ENCODE data around the gene AGAP1. TPM values are rescaled to one million over a fixed set of nuclear protein-coding genes. Genes with fewer than 3 reads are reported as not detected.

Gene AGAP1
- total and polyA plus RNA-seq, 2 donors (not counting 3 experiments of a cell fraction or from before 2014, with no cell fraction given), result 10.2 to 20.9 TPM

DNA sequence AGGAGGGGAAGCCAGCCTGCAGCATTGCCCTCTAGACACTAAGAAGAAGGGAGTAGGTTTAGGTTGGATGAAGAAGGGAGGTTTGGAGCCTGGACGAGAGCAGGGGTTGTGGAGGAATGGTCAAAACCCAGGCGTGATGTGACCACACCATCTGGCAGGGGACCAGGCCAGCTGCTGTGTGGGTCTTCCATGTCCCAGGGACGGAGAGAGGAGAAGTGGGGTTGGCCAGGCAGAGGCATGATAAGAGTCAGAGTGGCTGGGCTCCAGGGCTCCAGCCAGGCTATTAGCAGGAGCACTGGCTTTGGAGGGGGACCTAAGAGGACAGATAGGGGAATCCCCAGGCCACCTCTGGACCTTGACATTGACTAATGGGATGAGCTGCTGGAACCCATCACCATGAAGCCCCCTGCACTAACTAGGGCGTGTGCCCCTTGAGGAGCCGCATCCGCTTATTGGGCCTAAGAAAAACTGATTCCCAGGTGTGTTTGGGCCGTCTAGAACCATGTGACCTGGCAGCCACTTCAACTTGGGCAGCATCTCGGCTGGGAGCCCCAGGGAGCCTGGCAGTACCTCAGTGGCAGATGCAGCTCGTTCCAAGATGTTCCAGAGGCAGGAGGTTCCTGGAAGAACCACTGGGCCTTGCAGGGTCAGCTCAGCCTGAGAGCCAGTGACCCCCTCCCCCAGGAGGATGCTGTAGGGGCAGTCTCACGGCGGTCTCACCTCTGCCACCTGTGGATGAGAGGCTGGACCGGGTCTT is 235.1 kb downstream of the AGAP1 start:
- dilution Hi-C loops (cut with MboI; ENCODE audit: extremely low pct_ligation_motif_present, low sequenced_read_pairs), result no loop called here
- Histone ChIP-seq H3K79me2 (ENCODE audit: control insufficient read depth, insufficient read depth, low read length) (no peaks in the 10 kb centered on the region), H4K20me1 (replicated peaks; ENCODE audit: control insufficient read depth, extremely low read depth, insufficient read depth, low read length) (no peaks in the 10 kb centered on the region), H3K4me2 (ENCODE audit: insufficient read depth, low read length) (no peak overlapping the region), H3K9ac (replicated peaks; ENCODE audit: extremely low read depth, insufficient read depth, low read length) (no peak overlapping the region), H3K4me1 (ENCODE audit: control insufficient read depth, extremely low read depth, insufficient read depth, low read length) (no peaks in the 10 kb centered on the region), H2AFZ (ENCODE audit: low read depth, low read length) (no peak overlapping the region), H3K27me3 (ENCODE audit: control insufficient read depth in 2 of 2, insufficient read depth in 2 of 2, low read length in 2 of 2) (no peaks in the 10 kb centered on the region), H3K36me3 (ENCODE audit: control insufficient read depth in 2 of 2, extremely low read depth in 1 of 2, insufficient read depth in 2 of 2, low read length in 2 of 2) (no peaks in the 10 kb centered on the region), H3K9me3 (replicated peaks; ENCODE audit: control insufficient read depth, insufficient read depth, low read length) (no peaks in the 10 kb centered on the region), H3K9me1 (replicated peaks; ENCODE audit: control insufficient read depth, extremely low read depth, insufficient read depth, low read length) (no peaks in the 10 kb centered on the region), H3K4me3 (replicated peaks in 1 of 3; ENCODE audit: insufficient read depth in 1 of 3, low read depth in 1 of 3, low read length in 3 of 3) (no peak overlapping the region), H3K27ac (ENCODE audit: insufficient read depth, low read depth, low read length) (no peak overlapping the region)
- CTCF ChIA-PET, result no interaction called here
- POLR2A ChIA-PET, result no interaction called here
- intact Hi-C loops (cut with micrococcal nuclease), result no loop called here
- FAIRE-seq (no peak), DNase-seq (ENCODE audit: low read depth, low spot score) (no peak)
- BruUV-seq (replicated peaks), result no TSS peak
- TF ChIP-seq GATA2 (IDR thresholded peaks at IDR 0.05; ENCODE audit: insufficient read depth, insufficient read length, low read depth, low read length) (no peak), FOS (IDR thresholded peaks at IDR 0.05; ENCODE audit: borderline replicate concordance, insufficient read depth, low read length) (no peak), MAX (IDR thresholded peaks at IDR 0.05; ENCODE audit: insufficient read depth, insufficient read length) (no peak), POLR2A (IDR thresholded peaks at IDR 0.05; ENCODE audit: low read depth, low read length) (no peak), EZH2 (IDR thresholded peaks at IDR 0.05; ENCODE audit: borderline replicate concordance, low read depth, low read length, severe bottlenecking) (no peak), CTCF (IDR thresholded peaks at IDR 0.05; ENCODE audit: extremely low read depth in 1 of 2, insufficient read depth in 1 of 2, low read depth in 1 of 2, low read length in 2 of 2) (no peak), JUN (IDR thresholded peaks at IDR 0.05; ENCODE audit: borderline replicate concordance, insufficient read depth, insufficient read length, low read depth) (no peak), POLR2AphosphoS5 (IDR thresholded peaks at IDR 0.05; ENCODE audit: insufficient read depth, low read depth, low read length) (no peak), MYC (IDR thresholded peaks at IDR 0.05; ENCODE audit: low read depth, low read length) (no peak)

All from endothelial cell of umbilical vein (primary cell).